Endothelial cell of umbilical vein (primary cell): ENCODE measurements around the gene BLVRA.

Source experiments
- EZH2 ChIP-seq: IDR thresholded peaks from 2 replicates; pipeline ENCODE4 v1.6.1; 2012; ENCODE audit warnings: borderline replicate concordance, low read depth, mild to moderate bottlenecking, moderate library complexity, low read length, inconsistent platforms; ENCODE audit not compliant: severe bottlenecking
- FOS ChIP-seq: IDR thresholded peaks from 2 replicates; pipeline ENCODE4 v1.6.1; 2011; ENCODE audit warnings: mild to moderate bottlenecking, low read length, moderate library complexity, borderline replicate concordance; ENCODE audit not compliant: insufficient read depth
- GATA2 ChIP-seq: IDR thresholded peaks from 2 replicates; pipeline ENCODE4 v1.7.0; 2011; ENCODE audit warnings: low read depth, mild to moderate bottlenecking, moderate library complexity, mixed read lengths, low read length; ENCODE audit not compliant: insufficient read length, insufficient read depth
- JUN ChIP-seq: IDR thresholded peaks from 2 replicates; pipeline ENCODE4 v1.6.1; 2011; ENCODE audit warnings: borderline replicate concordance, low read depth; ENCODE audit not compliant: insufficient read length, insufficient read depth
- MYC ChIP-seq: IDR thresholded peaks from one replicate; pipeline ENCODE4 v1.6.1; 2011; ENCODE audit warnings: mild to moderate bottlenecking, low read depth, low read length
- POLR2A ChIP-seq: IDR thresholded peaks from 2 replicates; pipeline ENCODE4 v1.6.1; 2012; ENCODE audit warnings: low read depth, mild to moderate bottlenecking, control low read depth, low read length
- POLR2AphosphoS5 ChIP-seq: IDR thresholded peaks from 2 replicates; pipeline ENCODE4 v1.6.1; 2012; ENCODE audit warnings: low read depth, mild to moderate bottlenecking, control low read depth, low read length, moderate library complexity; ENCODE audit not compliant: insufficient read depth
- TF ChIP-seq, protein P1 (sequence below), 2 donors: IDR thresholded peaks; 1 replicate in 1 of 2; 2 replicates in 1 of 2; pipeline ENCODE4 v1.5.1; 2011; ENCODE audit warnings: low read length in 2 of 2, mild to moderate bottlenecking in 2 of 2, moderate library complexity in 2 of 2, control low read depth in 1 of 2, inconsistent platforms in 1 of 2, low read depth in 1 of 2; ENCODE audit not compliant: insufficient read depth in 1 of 2; ENCODE audit errors: extremely low read depth in 1 of 2
- TF ChIP-seq, protein P2 (sequence below): IDR thresholded peaks from 2 replicates; pipeline ENCODE4 v1.6.1; 2011; ENCODE audit not compliant: insufficient read depth, insufficient read length

DNA sequence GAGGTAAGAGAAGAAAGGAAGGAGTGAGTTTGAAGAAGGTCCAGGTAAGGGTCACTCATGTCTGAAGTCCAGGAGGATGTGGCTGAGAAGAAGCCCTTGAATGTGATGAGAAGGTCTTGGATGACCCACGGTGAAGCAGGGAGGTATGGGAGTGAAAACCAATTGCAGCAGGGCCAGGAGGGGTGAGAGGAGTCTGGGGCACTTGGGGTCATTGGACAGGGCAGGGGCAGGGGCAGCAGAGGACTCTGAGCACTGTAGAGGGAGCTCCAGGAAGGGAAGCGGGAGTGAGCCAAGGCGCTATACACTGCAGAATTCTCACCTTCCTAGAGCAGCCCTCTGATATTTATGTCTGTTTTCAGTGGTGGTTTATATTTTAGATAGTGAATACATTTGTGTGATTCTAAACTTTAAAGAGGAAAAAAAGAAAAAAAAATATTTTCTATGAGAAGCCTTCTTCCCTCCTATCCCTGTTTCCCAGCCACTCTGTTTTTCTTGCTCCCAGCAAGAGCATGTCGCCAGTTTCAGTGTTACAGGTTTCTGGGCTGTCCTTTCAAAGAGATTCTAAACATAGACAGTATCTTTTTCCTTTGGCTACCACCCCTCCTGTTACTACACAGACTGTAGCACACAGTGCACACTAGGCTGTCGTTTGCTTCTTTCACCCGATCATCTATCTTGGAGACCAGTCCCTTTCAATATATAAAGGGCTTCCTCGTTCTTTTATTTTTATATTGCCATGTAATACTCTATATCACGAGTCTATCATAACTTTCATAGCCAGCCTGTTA is 24.5 kb downstream of the BLVRA start:
- TF ChIP-seq, protein P1, sequence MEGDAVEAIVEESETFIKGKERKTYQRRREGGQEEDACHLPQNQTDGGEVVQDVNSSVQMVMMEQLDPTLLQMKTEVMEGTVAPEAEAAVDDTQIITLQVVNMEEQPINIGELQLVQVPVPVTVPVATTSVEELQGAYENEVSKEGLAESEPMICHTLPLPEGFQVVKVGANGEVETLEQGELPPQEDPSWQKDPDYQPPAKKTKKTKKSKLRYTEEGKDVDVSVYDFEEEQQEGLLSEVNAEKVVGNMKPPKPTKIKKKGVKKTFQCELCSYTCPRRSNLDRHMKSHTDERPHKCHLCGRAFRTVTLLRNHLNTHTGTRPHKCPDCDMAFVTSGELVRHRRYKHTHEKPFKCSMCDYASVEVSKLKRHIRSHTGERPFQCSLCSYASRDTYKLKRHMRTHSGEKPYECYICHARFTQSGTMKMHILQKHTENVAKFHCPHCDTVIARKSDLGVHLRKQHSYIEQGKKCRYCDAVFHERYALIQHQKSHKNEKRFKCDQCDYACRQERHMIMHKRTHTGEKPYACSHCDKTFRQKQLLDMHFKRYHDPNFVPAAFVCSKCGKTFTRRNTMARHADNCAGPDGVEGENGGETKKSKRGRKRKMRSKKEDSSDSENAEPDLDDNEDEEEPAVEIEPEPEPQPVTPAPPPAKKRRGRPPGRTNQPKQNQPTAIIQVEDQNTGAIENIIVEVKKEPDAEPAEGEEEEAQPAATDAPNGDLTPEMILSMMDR (IDR thresholded peaks at IDR 0.05; ENCODE audit: extremely low read depth in 1 of 2, insufficient read depth in 1 of 2, low read depth in 1 of 2, low read length in 2 of 2) = no peak
- no peak for TF ChIP-seq POLR2A
- TF ChIP-seq POLR2AphosphoS5 = no peak
- no peak for TF ChIP-seq FOS
- TF ChIP-seq, protein P2, sequence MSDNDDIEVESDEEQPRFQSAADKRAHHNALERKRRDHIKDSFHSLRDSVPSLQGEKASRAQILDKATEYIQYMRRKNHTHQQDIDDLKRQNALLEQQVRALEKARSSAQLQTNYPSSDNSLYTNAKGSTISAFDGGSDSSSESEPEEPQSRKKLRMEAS = no peak
- TF ChIP-seq EZH2 = no peak
- no peak for TF ChIP-seq GATA2
- TF ChIP-seq MYC = no peak
- no peak for TF ChIP-seq JUN
